BLaER1 (cell line): ENCODE measurements around the gene ADAM10.
A peak's percentile ranks its signal among the peaks of the same experiment; 100 is the strongest.

Experiments
- H3K27ac ChIP-seq: shearing (Covaris generic); formaldehyde crosslinking; 2 replicates; pipeline ENCODE4 v1.8.1; 2022
- H3K27me3 ChIP-seq: shearing (Covaris generic); formaldehyde crosslinking; 2 replicates; pipeline ENCODE4 v1.8.1; 2022
- H3K36me3 ChIP-seq: shearing (Covaris generic); formaldehyde crosslinking; 2 replicates; pipeline ENCODE4 v1.8.1; 2022
- H3K4me1 ChIP-seq: shearing (Covaris generic); formaldehyde crosslinking; 2 replicates; pipeline ENCODE4 v1.8.1; 2022
- H3K4me2 ChIP-seq: shearing (Covaris generic); formaldehyde crosslinking; 2 replicates; pipeline ENCODE4 v1.8.1; 2022
- H3K4me3 ChIP-seq: shearing (Covaris generic); formaldehyde crosslinking; 2 replicates; pipeline ENCODE4 v1.8.1; 2022
- H3K9ac ChIP-seq: shearing (Covaris generic); formaldehyde crosslinking; 2 replicates; pipeline ENCODE4 v1.8.1; 2022
- H3K9me3 ChIP-seq: shearing (Covaris generic); formaldehyde crosslinking; 2 replicates; pipeline ENCODE4 v1.8.1; 2022
- H4K20me1 ChIP-seq: shearing (Covaris generic); formaldehyde crosslinking; 2 replicates; pipeline ENCODE4 v1.8.1; 2022
- Cebpa-rat ChIP-seq: shearing (Covaris generic); IDR thresholded peaks from 2 replicates; pipeline ENCODE4 v1.8.1; 2022

The ADAM10 gene

GRCh38 chr15:58701376-58701775, 48.1 kb downstream of the ADAM10 start:
- Histone ChIP-seq H3K9me3 (peaks cover 69% of the 10 kb centered on the region), H3K36me3 (peaks cover 98% of the 10 kb centered on the region), H3K4me3 (0 out of 2 replicates have a peak overlapping the region, but pooled peaks have one; percentile 15), H3K9ac (no peak overlapping the region), H3K4me2 (no peak overlapping the region), H3K27ac (no peak overlapping the region), H4K20me1 (peaks cover 84% of the 10 kb centered on the region), H3K4me1 (peaks cover 36% of the 10 kb centered on the region), H3K27me3 (no peaks in the 10 kb centered on the region)
- TF ChIP-seq Cebpa-rat: no peak

- Histone ChIP-seq H3K27me3 (no peaks in the 10 kb centered on the region), H4K20me1 (peaks cover 84% of the 10 kb centered on the region), H3K27ac (no peak overlapping the region)
Observed at GRCh38 chr15:58699769-58700168, 49.7 kb downstream of the ADAM10 start.

GRCh38 chr15:58698887-58699641, 50.4 kb downstream of the ADAM10 start:
- Histone ChIP-seq H3K9me3 (peaks cover 61% of the 10 kb centered on the region), H4K20me1 (peaks cover 84% of the 10 kb centered on the region), H3K27ac (no peak overlapping the region), H3K9ac (no peak overlapping the region), H3K4me3 (0 out of 2 replicates have a peak overlapping the region, but pooled peaks have one; percentile 9), H3K27me3 (no peaks in the 10 kb centered on the region), H3K4me1 (peaks cover 39% of the 10 kb centered on the region), H3K4me2 (peak overlapping the region; percentile 48), H3K36me3 (peaks cover 87% of the 10 kb centered on the region)
- TF ChIP-seq Cebpa-rat: no peak

More at GRCh38 chr15:58699769-58700168, 49.7 kb downstream of the ADAM10 start:
- Histone ChIP-seq H3K4me3 (0 out of 2 replicates have a peak overlapping the region, but pooled peaks have one; percentile 9), H3K4me1 (peaks cover 39% of the 10 kb centered on the region), H3K4me2 (peak overlapping the region; percentile 48), H3K9ac (no peak overlapping the region), H3K36me3 (peaks cover 91% of the 10 kb centered on the region), H3K9me3 (peaks cover 68% of the 10 kb centered on the region)
- TF ChIP-seq Cebpa-rat: no peak

GRCh38 chr15:58697220-58697619, 52.3 kb downstream of the ADAM10 start:
- peaks cover 83% of the 10 kb centered on the region for H3K36me3 ChIP-seq
- H3K4me1 ChIP-seq: peaks cover 46% of the 10 kb centered on the region
- TF ChIP-seq Cebpa-rat: no peak
- 0 out of 2 replicates have a peak overlapping the region, but pooled peaks have one; percentile 13 for H3K27ac ChIP-seq
- H3K4me3 ChIP-seq: no peak overlapping the region
- peaks cover 93% of the 10 kb centered on the region for H4K20me1 ChIP-seq
- H3K9ac ChIP-seq: no peak overlapping the region
- peaks cover 45% of the 10 kb centered on the region for H3K9me3 ChIP-seq
- peak overlapping the region; percentile 16; the same call in 1 of the 2 replicates for H3K4me2 ChIP-seq
- no peaks in the 10 kb centered on the region for H3K27me3 ChIP-seq

GRCh38 chr15:58696738-58697137, 52.8 kb downstream of the ADAM10 start:
- H3K4me2 ChIP-seq: no peak overlapping the region
- H3K36me3 ChIP-seq: peaks cover 83% of the 10 kb centered on the region
- H3K9ac ChIP-seq: no peak overlapping the region
- H3K4me1 ChIP-seq: peaks cover 51% of the 10 kb centered on the region
- H3K27me3 ChIP-seq: no peaks in the 10 kb centered on the region
- H3K4me3 ChIP-seq: no peak overlapping the region
- H4K20me1 ChIP-seq: peaks cover 94% of the 10 kb centered on the region
- H3K9me3 ChIP-seq: peaks cover 40% of the 10 kb centered on the region
- TF ChIP-seq Cebpa-rat: no peak
- H3K27ac ChIP-seq: 0 out of 2 replicates have a peak overlapping the region, but pooled peaks have one; percentile 13

- H3K36me3 ChIP-seq: peaks cover 72% of the 10 kb centered on the region
- no peak overlapping the region for H3K9ac ChIP-seq
- H4K20me1 ChIP-seq: peaks cover 100% of the 10 kb centered on the region
- no peak overlapping the region for H3K4me2 ChIP-seq
- H3K9me3 ChIP-seq: peaks cover 22% of the 10 kb centered on the region
- H3K27me3 ChIP-seq: no peaks in the 10 kb centered on the region
- H3K4me3 ChIP-seq: no peak overlapping the region
- H3K4me1 ChIP-seq: peaks cover 61% of the 10 kb centered on the region
- no peak for TF ChIP-seq Cebpa-rat
- no peak overlapping the region for H3K27ac ChIP-seq
Observed at GRCh38 chr15:58694641-58695398, 54.7 kb downstream of the ADAM10 start.

- Histone ChIP-seq H3K4me3 (no peak overlapping the region), H3K27ac (0 out of 2 replicates have a peak overlapping the region, but pooled peaks have one; percentile 4), H3K36me3 (peaks cover 50% of the 10 kb centered on the region), H3K4me1 (peaks cover 35% of the 10 kb centered on the region), H3K27me3 (no peaks in the 10 kb centered on the region), H3K4me2 (peak overlapping the region; percentile 63), H3K9ac (no peak overlapping the region), H3K9me3 (peaks cover 13% of the 10 kb centered on the region), H4K20me1 (peaks cover 97% of the 10 kb centered on the region)
- TF ChIP-seq Cebpa-rat: no peak
Observed at GRCh38 chr15:58690703-58691102, 58.8 kb downstream of the ADAM10 start.

GRCh38 chr15:58689646-58690045, 59.9 kb downstream of the ADAM10 start:
- H3K36me3 ChIP-seq: peaks cover 53% of the 10 kb centered on the region

GRCh38 chr15:58686286-58686685, 63.2 kb downstream of the ADAM10 start:
- TF ChIP-seq Cebpa-rat: no peak
- no peak overlapping the region for H3K4me3 ChIP-seq
- H3K9me3 ChIP-seq: peaks cover 13% of the 10 kb centered on the region
- no peaks in the 10 kb centered on the region for H3K27me3 ChIP-seq
- H3K9ac ChIP-seq: no peak overlapping the region
- no peak overlapping the region for H3K27ac ChIP-seq
- H4K20me1 ChIP-seq: peaks cover 94% of the 10 kb centered on the region
- no peak overlapping the region for H3K4me2 ChIP-seq
- peaks cover 34% of the 10 kb centered on the region for H3K36me3 ChIP-seq
- H3K4me1 ChIP-seq: peaks cover 36% of the 10 kb centered on the region

More at GRCh38 chr15:58689646-58690045, 59.9 kb downstream of the ADAM10 start:
- Histone ChIP-seq H3K4me1 (peaks cover 33% of the 10 kb centered on the region), H3K27me3 (no peaks in the 10 kb centered on the region), H3K9me3 (peaks cover 13% of the 10 kb centered on the region), H3K27ac (no peak overlapping the region), H4K20me1 (peaks cover 94% of the 10 kb centered on the region), H3K9ac (no peak overlapping the region), H3K4me2 (peak overlapping the region; percentile 63), H3K4me3 (no peak overlapping the region)
- no peak for TF ChIP-seq Cebpa-rat
